IPS-18c (cell line): ENCODE measurements around the gene AFF3.

Experiments used
- H3K4me3 ChIP-seq: 2 replicates; pipeline ENCODE4 v1.7.0; 2013; ENCODE audit warnings: low read depth, mild to moderate bottlenecking, low read length, moderate library complexity; ENCODE audit not compliant: insufficient read depth
- H3K9me3 ChIP-seq: one replicate; pipeline ENCODE4 v1.6.1; 2013; ENCODE audit warnings: mild to moderate bottlenecking, low read length, moderate library complexity; ENCODE audit not compliant: control insufficient read depth, insufficient read depth

AFF3 gene

DNA sequence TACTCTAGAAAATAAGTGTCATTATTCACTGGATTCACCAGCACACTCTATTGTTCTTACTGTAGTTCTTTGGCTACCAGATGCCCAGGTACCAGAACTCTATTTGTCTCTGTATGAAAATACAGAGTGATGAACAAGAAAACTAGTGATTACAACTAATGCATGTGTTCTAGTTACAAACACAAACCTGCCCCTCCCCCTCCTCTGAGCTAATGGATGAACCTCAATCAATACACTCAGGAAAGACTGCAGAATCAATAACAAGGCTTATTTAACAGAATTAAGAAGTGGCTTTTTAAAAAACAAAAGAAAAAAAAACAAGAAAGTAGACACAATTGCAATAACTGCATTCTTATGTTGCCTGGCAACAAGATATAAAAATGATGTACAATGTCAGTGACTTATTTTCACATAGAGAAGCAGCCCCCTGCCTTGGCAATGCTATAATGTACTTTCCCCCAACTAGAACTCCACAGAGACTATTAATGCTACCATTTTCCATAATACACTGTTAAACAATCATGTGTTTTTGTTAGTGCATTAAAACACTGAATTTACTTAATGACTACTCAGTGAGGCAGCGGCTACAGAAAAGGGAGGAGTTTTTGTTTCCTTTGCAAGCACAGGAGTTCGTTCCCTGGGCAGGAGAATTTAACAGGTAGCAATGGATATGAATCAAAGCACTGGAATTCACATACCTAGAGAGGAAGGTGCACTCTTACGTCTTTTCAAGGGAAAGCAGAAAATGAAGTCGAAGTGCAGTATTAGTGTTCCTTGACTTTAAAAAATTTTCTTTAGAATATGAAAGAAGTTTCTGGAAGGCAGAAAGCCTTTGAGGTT lies 333.8 kb downstream of the AFF3 start:
- Histone ChIP-seq H3K4me3 (no peak overlapping the region), H3K9me3 (no peaks in the 10 kb centered on the region)

DNA sequence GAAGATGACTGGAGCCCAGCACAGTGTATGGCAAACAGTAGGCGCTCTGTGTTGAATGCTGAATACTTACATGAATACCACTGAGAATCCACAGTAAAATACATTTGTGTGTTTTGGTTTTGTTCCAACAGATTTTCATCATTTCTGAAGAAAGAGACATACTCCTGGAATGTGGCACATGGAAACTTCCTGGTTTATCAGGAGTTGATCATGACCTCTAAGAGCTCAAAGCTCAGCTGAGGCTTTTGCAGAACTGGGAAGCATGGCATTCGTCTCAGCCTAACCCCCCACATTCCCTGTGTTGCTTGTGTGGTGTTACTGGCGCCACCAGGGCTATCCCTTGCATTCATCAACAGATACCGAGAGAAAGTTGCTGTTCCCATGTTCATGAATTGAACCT lies 335.6 kb downstream of the AFF3 start:
- no peak overlapping the region for H3K4me3 ChIP-seq
- H3K9me3 ChIP-seq = no peaks in the 10 kb centered on the region

DNA sequence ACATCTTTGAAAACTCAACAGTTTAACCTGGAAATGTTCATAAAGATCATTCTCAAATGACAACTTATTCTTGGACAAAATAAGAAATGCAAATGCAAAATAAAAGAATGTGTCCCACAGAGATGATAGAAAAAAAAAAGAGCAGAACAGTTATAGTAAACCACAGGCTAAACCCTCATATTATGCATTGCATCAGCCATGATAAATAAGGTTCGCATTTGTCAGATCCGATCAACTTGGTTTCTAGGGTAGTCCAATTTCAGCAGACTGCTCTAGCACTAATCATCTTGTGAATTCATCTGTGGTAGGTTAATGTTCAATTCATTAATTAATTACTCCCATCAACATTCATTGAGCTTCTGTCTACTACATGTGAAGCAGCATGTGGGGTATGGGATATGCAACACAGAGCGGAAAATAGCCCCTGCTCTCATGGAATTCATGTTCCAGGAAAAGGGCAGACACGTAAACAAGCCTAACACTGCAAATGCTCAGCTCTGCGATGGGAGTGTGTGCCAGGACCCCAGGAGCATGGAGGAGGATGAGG lies 336.4 kb downstream of the AFF3 start:
- no peak overlapping the region for H3K4me3 ChIP-seq
- no peaks in the 10 kb centered on the region for H3K9me3 ChIP-seq

DNA sequence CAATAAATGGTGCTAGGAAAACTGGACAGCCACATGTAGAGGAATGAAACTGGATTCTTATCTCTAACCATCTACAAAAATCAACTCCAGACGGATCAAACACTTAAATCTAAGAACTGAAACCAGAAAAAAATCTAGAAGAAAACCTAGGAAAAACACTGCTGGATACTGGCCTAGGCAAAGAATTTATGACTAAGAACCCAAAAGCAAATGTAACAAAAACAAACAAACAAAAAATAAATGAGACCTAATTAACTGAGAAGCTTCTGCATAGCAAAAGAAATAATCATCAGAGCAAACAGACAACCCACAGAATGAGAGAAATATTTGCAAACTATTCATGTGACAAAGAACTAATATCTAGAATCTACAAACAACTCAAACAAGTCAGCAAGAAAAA lies 338.5 kb downstream of the AFF3 start:
- no peaks in the 10 kb centered on the region for H3K9me3 ChIP-seq
- H3K4me3 ChIP-seq = no peak overlapping the region

DNA sequence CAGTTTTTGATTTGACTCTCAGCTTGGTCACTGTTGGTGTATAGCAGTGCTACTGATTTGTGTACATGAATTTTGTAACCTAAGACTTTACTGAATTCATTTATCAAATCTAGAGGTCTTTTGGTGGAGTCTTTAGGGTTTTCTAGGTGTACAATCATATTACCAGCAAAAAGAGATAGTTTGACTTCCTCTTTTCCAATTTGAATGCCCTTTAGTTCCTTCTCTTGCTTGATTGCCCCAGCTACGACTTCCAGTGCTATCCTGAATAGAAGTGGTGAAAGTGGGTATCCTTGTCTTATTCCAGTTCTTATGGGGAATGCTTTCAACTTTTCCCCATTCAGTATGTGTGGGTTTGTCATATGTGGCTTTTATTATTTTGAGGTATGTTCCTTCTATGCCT lies 339.7 kb downstream of the AFF3 start:
- no peaks in the 10 kb centered on the region for H3K9me3 ChIP-seq

DNA sequence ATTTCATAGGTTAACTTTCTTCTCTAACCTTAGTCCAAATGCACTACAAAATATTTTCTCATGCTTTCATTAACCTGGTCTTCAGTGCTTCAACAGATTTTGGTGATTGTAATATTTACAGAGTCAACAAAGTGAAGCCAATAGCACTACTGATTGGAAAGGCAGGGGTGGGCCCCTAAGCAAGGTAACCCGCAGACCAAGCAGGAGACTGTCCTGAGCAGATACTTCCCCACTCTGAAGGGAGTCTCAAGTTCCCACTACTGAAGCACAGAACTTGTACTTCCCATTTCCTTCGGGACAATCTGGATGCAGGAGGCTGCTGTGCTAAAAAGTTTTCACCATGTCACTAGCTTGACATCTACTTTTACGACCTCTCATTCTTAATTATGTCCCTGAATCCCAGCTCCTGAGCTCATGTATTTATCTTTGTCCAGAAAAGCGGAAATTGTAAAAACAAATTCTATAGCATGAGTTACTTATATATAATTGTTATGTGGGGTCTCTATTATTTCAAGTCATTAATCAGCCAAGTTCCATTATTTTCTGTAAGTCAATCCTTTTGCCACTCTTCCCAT lies 341.0 kb downstream of the AFF3 start:
- peaks cover 4% of the 10 kb centered on the region for H3K9me3 ChIP-seq

More for the DNA sequence above, 339.7 kb downstream of the AFF3 start:
- H3K4me3 ChIP-seq = no peak overlapping the region

DNA sequence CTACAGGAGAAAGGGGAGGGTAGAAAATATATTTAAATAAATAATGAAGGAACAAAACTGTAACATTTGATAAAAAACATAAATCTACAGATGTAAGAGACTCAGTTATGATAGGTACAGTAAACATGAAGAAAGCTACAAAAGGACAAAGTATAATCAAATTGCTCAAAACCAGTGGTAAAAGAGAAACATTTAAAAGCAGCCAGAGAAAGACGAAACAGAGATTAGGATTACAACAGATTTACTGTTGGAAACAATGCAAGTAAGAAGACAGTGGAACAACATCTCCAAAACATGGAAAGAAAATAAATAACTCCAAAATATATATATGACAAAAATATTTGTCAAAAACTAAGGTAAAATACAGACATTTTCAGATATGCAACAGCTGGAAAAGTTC lies 344.9 kb downstream of the AFF3 start:
- Histone ChIP-seq H3K4me3 (no peak overlapping the region), H3K9me3 (peaks cover 4% of the 10 kb centered on the region)

More for the DNA sequence above, 341.0 kb downstream of the AFF3 start:
- H3K4me3 ChIP-seq = no peak overlapping the region

DNA sequence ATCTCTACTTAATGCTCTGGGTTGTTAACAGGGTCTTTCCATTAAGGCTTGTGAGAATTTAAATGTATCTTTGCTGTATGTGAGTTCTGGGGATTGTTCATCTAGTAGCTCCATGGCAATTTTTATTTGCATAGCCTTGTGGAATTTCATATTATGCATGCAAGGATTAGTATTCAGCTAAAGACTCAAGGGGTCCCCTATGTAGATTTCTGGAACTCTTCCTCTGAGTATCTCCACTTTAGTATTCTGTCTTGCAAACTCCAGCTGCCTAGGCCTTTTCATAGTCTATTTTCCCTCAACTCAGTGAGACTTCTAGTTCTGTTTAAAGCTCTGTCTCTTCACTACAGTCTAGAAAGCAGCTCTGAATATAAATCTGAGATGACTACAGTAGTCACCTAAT lies 348.0 kb downstream of the AFF3 start:
- no peak overlapping the region for H3K4me3 ChIP-seq

DNA sequence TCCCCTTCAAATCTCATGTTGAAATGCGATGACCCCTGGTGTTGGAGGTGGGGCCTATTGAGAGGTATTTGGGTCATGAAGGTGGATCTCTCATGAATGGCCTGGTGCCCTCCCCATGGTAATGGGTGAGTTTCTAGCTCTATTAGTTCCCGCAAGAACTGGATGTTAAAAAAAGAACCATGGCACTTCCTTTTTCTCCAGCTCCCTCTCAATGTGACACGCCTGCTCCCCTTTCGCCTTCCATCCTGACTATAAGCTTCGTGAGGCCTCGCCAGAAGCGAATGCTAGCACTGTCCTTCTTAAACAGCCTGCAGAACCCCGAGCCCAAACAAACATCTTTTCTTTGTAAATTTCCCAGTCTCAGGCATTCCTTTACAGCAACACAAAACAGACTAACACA lies 349.4 kb downstream of the AFF3 start:
- H3K9me3 ChIP-seq = peaks cover 4% of the 10 kb centered on the region
- no peak overlapping the region for H3K4me3 ChIP-seq

More for the DNA sequence above, 348.0 kb downstream of the AFF3 start:
- H3K9me3 ChIP-seq = peaks cover 4% of the 10 kb centered on the region

DNA sequence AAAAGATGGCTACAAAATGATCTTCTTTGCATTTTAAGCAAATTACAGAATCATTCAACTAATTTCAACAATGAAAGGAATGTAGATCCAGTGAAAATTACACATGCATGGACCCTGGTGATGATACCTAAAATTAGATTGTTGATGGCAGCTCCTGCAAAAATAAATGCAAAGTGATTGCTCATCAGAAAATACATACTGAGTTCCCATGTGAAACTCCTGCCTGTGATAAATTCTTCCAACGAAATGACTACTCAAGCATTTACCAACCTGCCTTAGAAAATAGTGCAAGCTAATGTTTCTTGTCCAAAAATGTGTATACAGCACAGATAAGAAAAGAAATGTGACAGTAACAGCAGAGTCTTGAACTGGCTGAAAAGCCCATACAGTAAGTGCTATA lies 352.5 kb downstream of the AFF3 start:
- no peaks in the 10 kb centered on the region for H3K9me3 ChIP-seq
- no peak overlapping the region for H3K4me3 ChIP-seq

DNA sequence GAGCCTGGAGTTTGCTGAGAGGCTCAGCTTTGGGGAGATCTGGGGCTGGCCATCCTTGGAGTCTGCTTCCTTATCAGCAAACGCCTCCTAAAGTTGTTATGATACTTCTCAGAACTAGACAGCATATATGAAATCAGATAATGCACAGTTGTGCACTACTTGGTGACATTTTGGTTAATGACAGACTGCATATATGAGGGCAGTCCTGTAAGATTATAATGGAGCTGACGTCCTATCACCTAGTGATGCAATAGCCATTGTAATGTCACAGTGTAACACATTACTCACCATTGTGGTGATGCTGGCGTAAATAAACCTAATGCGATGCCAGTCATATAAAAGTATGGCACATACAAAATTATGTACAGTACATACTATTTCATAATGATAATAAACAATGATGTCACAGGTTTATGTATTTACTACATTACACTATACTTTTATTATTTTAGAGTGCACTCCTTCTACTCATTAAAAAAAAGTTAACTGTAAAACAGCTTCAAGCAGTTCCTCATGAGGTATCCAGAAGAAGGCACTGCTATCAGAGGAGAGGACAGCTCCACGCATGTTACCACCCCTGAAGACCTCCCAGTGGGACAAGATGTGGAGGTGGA lies 354.5 kb downstream of the AFF3 start:
- no peak overlapping the region for H3K4me3 ChIP-seq
- no peaks in the 10 kb centered on the region for H3K9me3 ChIP-seq

DNA sequence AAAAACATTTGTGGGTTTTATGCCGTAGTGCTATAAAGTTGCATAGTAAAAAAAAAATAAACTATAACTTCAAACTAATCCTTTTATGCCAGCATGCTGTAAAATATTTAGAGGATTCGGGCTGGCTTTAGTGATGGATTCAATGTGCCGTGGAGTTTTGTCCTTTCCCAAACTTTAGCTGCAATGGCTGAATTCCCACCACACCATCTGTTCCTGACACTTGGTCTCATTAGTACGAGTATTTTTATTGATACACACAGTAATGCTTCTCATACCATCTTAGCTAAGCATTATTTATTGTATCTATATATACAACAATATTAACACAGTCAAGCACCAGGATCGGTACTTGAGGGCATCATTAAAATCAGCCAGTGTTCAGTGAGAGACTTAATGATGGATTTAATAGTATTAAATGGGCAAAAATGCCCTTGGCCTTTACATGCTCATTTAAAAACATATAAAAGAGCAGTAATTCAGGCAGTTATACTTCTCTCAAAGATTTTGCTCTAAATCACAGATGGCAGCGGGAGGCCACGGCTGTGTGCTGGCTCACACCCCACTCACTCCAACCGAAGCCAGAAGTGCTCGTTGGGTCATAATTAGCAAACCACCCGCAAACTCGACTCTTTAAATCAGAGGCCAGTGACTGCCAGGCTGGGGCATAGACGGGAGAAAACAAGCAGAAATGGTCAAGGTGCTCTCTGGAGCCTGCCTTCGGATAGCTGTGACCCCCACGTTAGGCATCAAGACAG lies 355.6 kb downstream of the AFF3 start:
- Histone ChIP-seq H3K9me3 (no peaks in the 10 kb centered on the region), H3K4me3 (no peak overlapping the region)

DNA sequence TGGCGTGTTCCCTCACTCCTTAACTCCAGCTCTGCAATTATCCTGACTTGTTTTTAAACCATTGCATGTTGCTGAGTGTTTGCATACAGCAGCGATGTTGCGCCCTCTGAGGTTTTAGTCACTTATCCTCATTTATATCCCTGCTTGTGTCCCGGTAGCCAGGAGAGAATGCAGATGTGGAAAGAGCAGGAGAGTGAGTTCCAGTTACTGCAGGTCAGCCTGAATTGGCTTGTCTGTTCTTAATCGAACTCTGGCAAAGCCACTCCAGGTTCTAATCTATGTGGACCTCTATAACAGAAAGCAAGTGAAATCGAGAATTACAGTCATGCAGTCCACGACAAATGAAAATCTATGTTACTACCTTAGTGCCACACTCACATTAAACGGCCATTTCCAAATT lies 357.4 kb downstream of the AFF3 start:
- H3K4me3 ChIP-seq = no peak overlapping the region
- H3K9me3 ChIP-seq = no peaks in the 10 kb centered on the region

DNA sequence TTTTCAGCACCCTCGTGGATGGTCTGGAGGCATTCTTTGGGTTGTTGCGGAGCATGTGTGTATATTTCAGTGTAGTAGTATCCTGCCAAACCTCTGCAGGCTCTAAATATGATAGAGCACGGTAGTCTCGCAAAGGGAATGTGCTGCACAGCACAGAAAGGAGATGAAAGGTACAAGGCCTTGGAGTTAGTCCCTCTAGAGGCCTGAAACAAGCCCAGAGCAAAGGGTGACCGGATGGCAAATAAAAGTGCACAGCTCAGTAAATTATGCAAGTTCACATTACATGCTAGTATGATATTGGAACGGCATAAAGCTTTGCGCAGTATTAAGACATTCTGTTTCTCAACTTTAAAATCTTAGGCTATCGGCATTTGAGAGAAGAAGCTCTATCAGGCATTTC lies 358.1 kb downstream of the AFF3 start:
- no peaks in the 10 kb centered on the region for H3K9me3 ChIP-seq
- no peak overlapping the region for H3K4me3 ChIP-seq

DNA sequence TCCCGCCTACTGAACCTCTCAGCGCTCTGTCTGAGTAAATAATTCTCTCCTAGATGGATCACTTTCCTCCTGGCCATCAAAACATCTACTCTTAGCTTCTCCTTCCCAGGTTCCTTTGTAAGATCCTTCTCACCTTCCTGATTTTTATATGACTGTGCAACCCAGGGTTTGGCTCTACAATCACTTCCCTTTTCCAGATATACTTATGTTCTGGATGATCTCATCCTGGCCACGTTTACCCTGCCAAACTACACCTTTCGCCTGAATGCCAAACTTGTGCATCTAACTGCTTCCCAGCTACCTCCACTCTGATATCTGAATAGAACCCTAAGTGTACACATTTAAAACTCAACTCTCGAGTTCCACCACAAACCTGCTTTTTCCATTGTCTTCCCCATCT lies 362.1 kb downstream of the AFF3 start:
- peaks cover 2% of the 10 kb centered on the region for H3K9me3 ChIP-seq

DNA sequence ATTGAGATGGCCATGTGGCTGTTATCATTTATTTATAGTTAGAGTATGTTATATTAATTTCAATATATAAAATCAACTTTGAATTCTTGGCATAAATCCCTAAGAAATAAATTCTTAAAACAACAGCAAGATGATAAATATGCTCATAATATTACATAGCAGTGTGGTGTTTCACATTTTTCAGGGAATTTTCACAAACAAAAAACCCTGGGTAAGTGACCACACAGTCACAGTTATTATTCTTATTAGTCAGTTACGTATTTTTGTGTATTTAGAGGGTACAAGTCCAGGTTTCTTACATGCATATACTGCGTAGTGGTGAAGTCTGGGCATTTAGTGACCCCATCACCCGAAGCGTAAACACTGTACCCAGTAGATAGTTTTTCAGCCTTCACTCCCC lies 363.1 kb downstream of the AFF3 start:
- Histone ChIP-seq H3K9me3 (peaks cover 2% of the 10 kb centered on the region), H3K4me3 (no peak overlapping the region)

More for the DNA sequence above, 362.1 kb downstream of the AFF3 start:
- H3K4me3 ChIP-seq = no peak overlapping the region

DNA sequence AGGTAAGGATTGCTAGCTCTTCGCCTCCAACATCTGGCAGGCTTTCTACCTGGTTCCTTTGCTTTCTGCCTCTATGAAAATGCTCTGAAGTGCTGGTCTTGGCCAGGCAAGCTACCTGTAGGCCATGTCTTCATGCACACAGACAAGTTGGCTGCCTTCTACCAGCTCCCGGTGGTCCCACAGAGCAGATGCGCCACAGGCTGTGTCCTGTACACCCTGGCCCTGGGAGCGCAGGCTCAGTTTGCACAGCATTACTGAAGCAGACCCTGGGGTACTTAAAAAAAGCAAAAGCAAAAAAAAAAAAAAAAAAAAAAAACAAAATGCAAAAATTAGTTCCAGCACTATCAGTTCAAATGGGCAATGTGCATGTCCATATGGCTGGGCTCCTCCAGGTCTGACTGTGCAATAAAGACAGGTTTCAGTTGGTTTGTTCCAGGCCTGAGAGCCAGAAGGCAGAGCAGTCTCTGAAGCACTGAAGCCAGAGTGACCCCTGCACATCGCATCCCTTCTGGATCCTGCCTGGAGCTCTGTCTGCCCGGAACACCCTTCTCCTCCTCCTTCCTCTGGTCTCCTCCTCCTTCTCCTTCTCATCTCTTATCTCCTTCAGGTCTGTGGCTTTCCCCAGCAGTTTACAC lies 364.6 kb downstream of the AFF3 start:
- H3K9me3 ChIP-seq = peaks cover 2% of the 10 kb centered on the region
- H3K4me3 ChIP-seq = no peak overlapping the region
